ENCODE measurements around the gene TSSK1B.
"Not testable (repeated sequence)": the region's sequence is repeated elsewhere in the genome, so short reads cannot be mapped to it uniquely, and the experiment has no call there.

- TF ChIP-seq, protein P1, sequence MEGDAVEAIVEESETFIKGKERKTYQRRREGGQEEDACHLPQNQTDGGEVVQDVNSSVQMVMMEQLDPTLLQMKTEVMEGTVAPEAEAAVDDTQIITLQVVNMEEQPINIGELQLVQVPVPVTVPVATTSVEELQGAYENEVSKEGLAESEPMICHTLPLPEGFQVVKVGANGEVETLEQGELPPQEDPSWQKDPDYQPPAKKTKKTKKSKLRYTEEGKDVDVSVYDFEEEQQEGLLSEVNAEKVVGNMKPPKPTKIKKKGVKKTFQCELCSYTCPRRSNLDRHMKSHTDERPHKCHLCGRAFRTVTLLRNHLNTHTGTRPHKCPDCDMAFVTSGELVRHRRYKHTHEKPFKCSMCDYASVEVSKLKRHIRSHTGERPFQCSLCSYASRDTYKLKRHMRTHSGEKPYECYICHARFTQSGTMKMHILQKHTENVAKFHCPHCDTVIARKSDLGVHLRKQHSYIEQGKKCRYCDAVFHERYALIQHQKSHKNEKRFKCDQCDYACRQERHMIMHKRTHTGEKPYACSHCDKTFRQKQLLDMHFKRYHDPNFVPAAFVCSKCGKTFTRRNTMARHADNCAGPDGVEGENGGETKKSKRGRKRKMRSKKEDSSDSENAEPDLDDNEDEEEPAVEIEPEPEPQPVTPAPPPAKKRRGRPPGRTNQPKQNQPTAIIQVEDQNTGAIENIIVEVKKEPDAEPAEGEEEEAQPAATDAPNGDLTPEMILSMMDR (conservative IDR thresholded peaks at IDR 0.05; ENCODE audit: low read depth, low read length), result not testable (repeated sequence)
- not testable (repeated sequence) for TF ChIP-seq EZH2phosphoT487 (IDR thresholded peaks at IDR 0.05; ENCODE audit: borderline replicate concordance, low read length); EZH2 (IDR thresholded peaks at IDR 0.05; ENCODE audit: low read length, unreplicated experiment)
These were observed 22.3 kb upstream of the TSSK1B start for GRCh38 chr5:113457106-113457505.

All from PC-3 (cell line).